ENCODE results near the gene EMSY.

- TF ChIP-seq ZNF281 (CRISPR knock-in tag; IDR thresholded peaks at IDR 0.05; ENCODE audit: borderline replicate concordance): no peak
- no peak for TF ChIP-seq MAX (IDR thresholded peaks at IDR 0.05)
- no peak for TF ChIP-seq POLR2A (IDR thresholded peaks at IDR 0.05; ENCODE audit: insufficient read depth in 1 of 2, low read depth in 2 of 2, low read length in 2 of 2)
- TF ChIP-seq GATA4 (IDR thresholded peaks at IDR 0.05; ENCODE audit: borderline replicate concordance, low read depth): no peak
- TF ChIP-seq, protein P1, sequence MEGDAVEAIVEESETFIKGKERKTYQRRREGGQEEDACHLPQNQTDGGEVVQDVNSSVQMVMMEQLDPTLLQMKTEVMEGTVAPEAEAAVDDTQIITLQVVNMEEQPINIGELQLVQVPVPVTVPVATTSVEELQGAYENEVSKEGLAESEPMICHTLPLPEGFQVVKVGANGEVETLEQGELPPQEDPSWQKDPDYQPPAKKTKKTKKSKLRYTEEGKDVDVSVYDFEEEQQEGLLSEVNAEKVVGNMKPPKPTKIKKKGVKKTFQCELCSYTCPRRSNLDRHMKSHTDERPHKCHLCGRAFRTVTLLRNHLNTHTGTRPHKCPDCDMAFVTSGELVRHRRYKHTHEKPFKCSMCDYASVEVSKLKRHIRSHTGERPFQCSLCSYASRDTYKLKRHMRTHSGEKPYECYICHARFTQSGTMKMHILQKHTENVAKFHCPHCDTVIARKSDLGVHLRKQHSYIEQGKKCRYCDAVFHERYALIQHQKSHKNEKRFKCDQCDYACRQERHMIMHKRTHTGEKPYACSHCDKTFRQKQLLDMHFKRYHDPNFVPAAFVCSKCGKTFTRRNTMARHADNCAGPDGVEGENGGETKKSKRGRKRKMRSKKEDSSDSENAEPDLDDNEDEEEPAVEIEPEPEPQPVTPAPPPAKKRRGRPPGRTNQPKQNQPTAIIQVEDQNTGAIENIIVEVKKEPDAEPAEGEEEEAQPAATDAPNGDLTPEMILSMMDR (CRISPR knock-in tag; IDR thresholded peaks at IDR 0.05): no peak
- no peak for TF ChIP-seq SMAD1 (CRISPR knock-in tag; IDR thresholded peaks at IDR 0.05; ENCODE audit: borderline replicate concordance, low read depth)
- TF ChIP-seq ZNF562 (CRISPR knock-in tag; IDR thresholded peaks at IDR 0.05; ENCODE audit: borderline replicate concordance): no peak
- no peak for TF ChIP-seq EZH2 (conservative IDR thresholded peaks at IDR 0.05; ENCODE audit: low read depth, low read length)
- TF ChIP-seq CREM (IDR thresholded peaks at IDR 0.05): no peak
- no peak for TF ChIP-seq CREM (CRISPR knock-in tag; IDR thresholded peaks at IDR 0.05)
Observed at GRCh38 chr11:76406359-76406758, 38.5 kb upstream of the EMSY start.
